IMR-90 (cell line): ENCODE measurements around the gene SLC35E3.
"Not testable (repeated sequence)": the region's sequence is repeated elsewhere in the genome, so short reads cannot be mapped to it uniquely, and the experiment has no call there.

Experiments used
- CEBPB ChIP-seq: IDR thresholded peaks from 2 replicates; pipeline ENCODE4 v1.6.1; 2012; ENCODE audit warnings: low read depth, low read length, improper control_type of control experiment
- ELK1 ChIP-seq: fragments of 150-350 bp; IDR thresholded peaks from 2 replicates; pipeline ENCODE4 v1.6.1; 2016; ENCODE audit warnings: low read depth, mild to moderate bottlenecking, low read length, moderate library complexity, borderline replicate concordance
- MAFK ChIP-seq: IDR thresholded peaks from 2 replicates; pipeline ENCODE4 v1.6.1; 2012; ENCODE audit warnings: low read depth, low read length, improper control_type of control experiment
- POLR2A ChIP-seq: IDR thresholded peaks from 2 replicates; pipeline ENCODE4 v1.6.1; 2012; ENCODE audit warnings: mild to moderate bottlenecking, low read depth, low read length
- RAD21 ChIP-seq: IDR thresholded peaks from 2 replicates; pipeline ENCODE4 v1.6.1; 2012; ENCODE audit warnings: low read length, improper control_type of control experiment
- RCOR1 ChIP-seq: IDR thresholded peaks from 2 replicates; pipeline ENCODE4 v1.6.1; 2012; ENCODE audit warnings: mild to moderate bottlenecking, low read length, improper control_type of control experiment; ENCODE audit not compliant: insufficient replicate concordance
- SMC3 ChIP-seq: fragments of 150-350 bp; IDR thresholded peaks from 2 replicates; pipeline ENCODE4 v1.6.1; 2016; ENCODE audit warnings: low read depth, mild to moderate bottlenecking, antibody characterized with exemption, low read length, moderate library complexity
- TF ChIP-seq, protein P1 (sequence below): conservative IDR thresholded peaks from 2 replicates; pipeline ENCODE4 v1.5.1; 2012; ENCODE audit warnings: mild to moderate bottlenecking, low read depth, low read length, improper control_type of control experiment

- TF ChIP-seq, protein P1, sequence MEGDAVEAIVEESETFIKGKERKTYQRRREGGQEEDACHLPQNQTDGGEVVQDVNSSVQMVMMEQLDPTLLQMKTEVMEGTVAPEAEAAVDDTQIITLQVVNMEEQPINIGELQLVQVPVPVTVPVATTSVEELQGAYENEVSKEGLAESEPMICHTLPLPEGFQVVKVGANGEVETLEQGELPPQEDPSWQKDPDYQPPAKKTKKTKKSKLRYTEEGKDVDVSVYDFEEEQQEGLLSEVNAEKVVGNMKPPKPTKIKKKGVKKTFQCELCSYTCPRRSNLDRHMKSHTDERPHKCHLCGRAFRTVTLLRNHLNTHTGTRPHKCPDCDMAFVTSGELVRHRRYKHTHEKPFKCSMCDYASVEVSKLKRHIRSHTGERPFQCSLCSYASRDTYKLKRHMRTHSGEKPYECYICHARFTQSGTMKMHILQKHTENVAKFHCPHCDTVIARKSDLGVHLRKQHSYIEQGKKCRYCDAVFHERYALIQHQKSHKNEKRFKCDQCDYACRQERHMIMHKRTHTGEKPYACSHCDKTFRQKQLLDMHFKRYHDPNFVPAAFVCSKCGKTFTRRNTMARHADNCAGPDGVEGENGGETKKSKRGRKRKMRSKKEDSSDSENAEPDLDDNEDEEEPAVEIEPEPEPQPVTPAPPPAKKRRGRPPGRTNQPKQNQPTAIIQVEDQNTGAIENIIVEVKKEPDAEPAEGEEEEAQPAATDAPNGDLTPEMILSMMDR: not testable (repeated sequence)
- not testable (repeated sequence) for TF ChIP-seq POLR2A, CEBPB, MAFK, SMC3, RCOR1, RAD21, ELK1
These were observed 64.0 kb downstream of the SLC35E3 start for GRCh38 chr12:68810027-68810389.
